Panc1 (cell line): ENCODE measurements around the gene AFDN. TPM values are rescaled to one million over a fixed set of nuclear protein-coding genes. Genes with fewer than 3 reads are reported as not detected.

Experiments used
- ATAC-seq: fragments of 200-7000 bp; cut with Tn5 transposase; 2 replicates; pipeline ENCODE4 v1.9.1; 2020; ENCODE audit warnings: mild to moderate bottlenecking, moderate library complexity
- BruUV-seq: library from RNA; stranded (reverse); fragments of 400-500 nt; replicated peaks from 2 replicates; lab custom pipeline; 2021; lab: Mats Ljungman, UMichigan
- CTCF ChIA-PET: fragments of 300-600 bp; sonication (Branson Sonifier 250); formaldehyde crosslinking; loops from one replicate; lab custom pipeline; 2022; ENCODE audit warnings: antibody characterized with exemption; lab: Charles Lee
- POLR2A ChIA-PET: fragments of 300-600 bp; sonication (Branson Sonifier 250); formaldehyde crosslinking; loops from one replicate; lab custom pipeline; 2022; ENCODE audit warnings: antibody characterized with exemption; lab: Charles Lee
- DNase-seq: peaks from one replicate; pipeline ENCODE4 v3.0.0-alpha.2; 2010; ENCODE audit warnings: low read depth, low spot score
- H3K27ac ChIP-seq: 2 replicates; pipeline ENCODE4 v1.5.1; 2011; ENCODE audit warnings: mild to moderate bottlenecking, low read length, inconsistent platforms
- H3K27me3 ChIP-seq: fragments of 200-500 bp; sonication (Bioruptor generic); 2 replicates; pipeline ENCODE4 v1.6.0; 2014; ENCODE audit warnings: low read length, inconsistent platforms; ENCODE audit not compliant: control insufficient read depth, insufficient read depth
- H3K36me3 ChIP-seq: fragments of 200-500 bp; sonication (Bioruptor generic); 2 replicates; pipeline ENCODE4 v1.5.1; 2014; ENCODE audit warnings: inconsistent platforms, mild to moderate bottlenecking, low read length, moderate library complexity; ENCODE audit not compliant: control insufficient read depth, insufficient read depth
- H3K4me1 ChIP-seq: 2 replicates; pipeline ENCODE4 v1.5.1; 2011; ENCODE audit warnings: inconsistent platforms, mild to moderate bottlenecking, low read length, moderate library complexity; ENCODE audit not compliant: control insufficient read depth, insufficient read depth
- H3K4me3 ChIP-seq, 2 experiments: 2 replicates each; pipeline ENCODE4 v1.5.1; 2011 to 2012; ENCODE audit warnings: low read depth in 2 of 2, low read length in 2 of 2, mild to moderate bottlenecking in 2 of 2, inconsistent platforms in 1 of 2, moderate library complexity in 1 of 2
- H3K9me3 ChIP-seq: fragments of 200-500 bp; sonication (Bioruptor generic); 2 replicates; pipeline ENCODE4 v1.5.1; 2014; ENCODE audit warnings: low read depth, mild to moderate bottlenecking, inconsistent platforms, low read length, moderate library complexity; ENCODE audit not compliant: control insufficient read depth, insufficient read depth
- POLR2AphosphoS5 ChIP-seq: IDR thresholded peaks from 2 replicates; pipeline ENCODE4 v1.6.1; 2012; ENCODE audit warnings: mild to moderate bottlenecking, low read depth, low read length, moderate library complexity
- REST ChIP-seq, 2 experiments: IDR thresholded peaks; 2 replicates each; pipeline ENCODE4 v1.6.1; 2011 to 2012; ENCODE audit warnings: low read depth in 2 of 2, control low read depth in 1 of 2, low read length in 1 of 2, mild to moderate bottlenecking in 1 of 2, moderate library complexity in 1 of 2; ENCODE audit not compliant: insufficient read depth in 1 of 2
- SIN3A ChIP-seq: IDR thresholded peaks from 2 replicates; pipeline ENCODE4 v1.6.1; 2012; ENCODE audit warnings: low read depth, mild to moderate bottlenecking, low read length, moderate library complexity, borderline replicate concordance; ENCODE audit not compliant: insufficient read depth
- TCF7L2 ChIP-seq: IDR thresholded peaks from 2 replicates; pipeline ENCODE4 v1.6.1; 2011; ENCODE audit warnings: mild to moderate bottlenecking, low read depth, low read length, inconsistent platforms
- in situ Hi-C: cut with HindIII; loops from 2 replicates; pipeline ENCODE4 v1.10.0; 2016; ENCODE audit warnings: low sequenced_read_pairs, low pct_unique_long_range_greater_than_20kb
- intact Hi-C: fragments of 100-400 bp; cut with micrococcal nuclease; formaldehyde crosslinking; loops from one replicate; pipeline ENCODE4 v1.10.0; 2022; ENCODE audit not compliant: unreplicated experiment
- total RNA-seq: library from RNA; stranded (reverse); gene quantifications from one replicate; pipeline ENCODE4 v1.2.1, GENCODE V29; 2021; ENCODE audit not compliant: unreplicated experiment
- TF ChIP-seq, protein P1 (sequence below): fragments of 450-650 bp; IDR thresholded peaks from 2 replicates; pipeline ENCODE4 v1.5.1; 2017; ENCODE audit warnings: mild to moderate bottlenecking

Gene AFDN
- total RNA-seq, 1 experiment from 2014 or later = 143 TPM

DNA sequence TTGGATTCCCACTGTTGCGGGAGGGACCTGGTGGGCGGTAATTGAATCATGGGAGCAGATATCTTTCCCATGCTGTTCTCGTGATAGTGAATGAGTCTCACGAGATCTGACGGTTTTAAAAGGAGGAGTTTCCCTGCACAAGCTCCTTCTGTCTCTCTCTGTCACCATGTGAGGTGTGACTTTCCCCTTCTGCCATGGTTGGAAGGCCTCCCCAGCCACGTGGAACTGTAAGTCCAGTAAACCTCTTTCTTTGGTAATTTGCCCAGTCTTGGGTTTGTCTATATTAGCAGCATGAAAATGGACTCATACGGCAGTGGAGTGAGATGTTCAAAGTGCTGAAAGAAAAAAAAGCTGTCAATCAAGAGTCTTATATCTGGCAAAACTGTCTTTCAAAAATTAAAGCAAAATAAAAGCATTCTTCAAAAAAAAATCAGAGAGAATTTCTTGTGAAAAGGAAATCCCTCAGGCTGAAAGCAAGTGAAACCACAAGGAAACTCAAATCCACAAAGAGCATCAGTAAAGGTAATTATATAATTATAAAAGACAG lies 155.3 kb downstream of the AFDN start:
- in situ Hi-C loops (no loop called here), intact Hi-C loops (no loop called here)
- no peaks in the 10 kb centered on the region for H3K4me1 ChIP-seq
- no peak overlapping the region for H3K27ac ChIP-seq
- H3K27me3 ChIP-seq = no peaks in the 10 kb centered on the region
- POLR2A ChIA-PET = no interaction called here
- H3K4me3 ChIP-seq = no peak overlapping the region
- TF ChIP-seq REST (IDR thresholded peaks at IDR 0.05; ENCODE audit: insufficient read depth in 1 of 2, low read depth in 2 of 2, low read length in 1 of 2) = no peak
- no peak for TF ChIP-seq SIN3A
- TF ChIP-seq POLR2AphosphoS5 = no peak
- TF ChIP-seq, protein P1, sequence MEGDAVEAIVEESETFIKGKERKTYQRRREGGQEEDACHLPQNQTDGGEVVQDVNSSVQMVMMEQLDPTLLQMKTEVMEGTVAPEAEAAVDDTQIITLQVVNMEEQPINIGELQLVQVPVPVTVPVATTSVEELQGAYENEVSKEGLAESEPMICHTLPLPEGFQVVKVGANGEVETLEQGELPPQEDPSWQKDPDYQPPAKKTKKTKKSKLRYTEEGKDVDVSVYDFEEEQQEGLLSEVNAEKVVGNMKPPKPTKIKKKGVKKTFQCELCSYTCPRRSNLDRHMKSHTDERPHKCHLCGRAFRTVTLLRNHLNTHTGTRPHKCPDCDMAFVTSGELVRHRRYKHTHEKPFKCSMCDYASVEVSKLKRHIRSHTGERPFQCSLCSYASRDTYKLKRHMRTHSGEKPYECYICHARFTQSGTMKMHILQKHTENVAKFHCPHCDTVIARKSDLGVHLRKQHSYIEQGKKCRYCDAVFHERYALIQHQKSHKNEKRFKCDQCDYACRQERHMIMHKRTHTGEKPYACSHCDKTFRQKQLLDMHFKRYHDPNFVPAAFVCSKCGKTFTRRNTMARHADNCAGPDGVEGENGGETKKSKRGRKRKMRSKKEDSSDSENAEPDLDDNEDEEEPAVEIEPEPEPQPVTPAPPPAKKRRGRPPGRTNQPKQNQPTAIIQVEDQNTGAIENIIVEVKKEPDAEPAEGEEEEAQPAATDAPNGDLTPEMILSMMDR = no peak
- no peak for TF ChIP-seq TCF7L2
- no TSS peak for BruUV-seq
- no peaks in the 10 kb centered on the region for H3K36me3 ChIP-seq
- CTCF ChIA-PET = no interaction called here
- H3K9me3 ChIP-seq = no peaks in the 10 kb centered on the region; the same call in 1 of the 2 replicates
- no peak for DNase-seq
- ATAC-seq = no peak

DNA sequence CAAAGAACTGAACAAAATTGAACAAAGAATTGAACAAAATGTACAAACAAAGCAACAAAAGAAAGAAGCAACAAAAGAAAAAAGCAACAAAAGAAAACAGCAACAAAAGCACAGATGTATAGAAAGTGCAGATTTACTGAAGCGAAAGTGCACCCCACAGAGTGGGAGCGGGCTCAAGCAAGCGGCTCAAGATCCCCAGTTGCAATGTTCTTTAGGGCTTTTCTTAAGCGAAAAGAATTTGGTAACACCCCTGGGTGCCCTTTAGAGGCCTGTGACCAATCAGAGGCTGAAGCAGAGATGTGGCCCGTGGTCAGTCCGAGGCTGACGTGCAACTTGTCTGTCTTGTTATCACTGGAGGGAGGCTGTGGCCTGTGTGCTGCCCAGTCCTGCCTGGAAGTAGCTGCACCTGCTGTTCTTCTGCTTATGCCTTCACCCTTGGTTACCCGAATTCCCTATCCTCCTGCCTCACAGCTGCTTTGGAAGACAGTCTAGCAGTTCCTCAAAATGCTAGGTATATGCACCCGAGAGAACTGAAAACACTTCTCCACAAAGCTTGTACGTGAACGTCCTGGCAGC lies 157.5 kb downstream of the AFDN start:
- no peak for TF ChIP-seq REST (IDR thresholded peaks at IDR 0.05; ENCODE audit: insufficient read depth in 1 of 2, low read depth in 2 of 2, low read length in 1 of 2)
- no peak for TF ChIP-seq TCF7L2
- no peak for TF ChIP-seq SIN3A
- TF ChIP-seq, protein P1 = no peak
- TF ChIP-seq POLR2AphosphoS5 = no peak
- no TSS peak for BruUV-seq
- intact Hi-C loops (no loop called here), in situ Hi-C loops (no loop called here)
- DNase-seq (no peak), ATAC-seq (no peak)
- Histone ChIP-seq H3K27me3 (no peaks in the 10 kb centered on the region), H3K9me3 (no peaks in the 10 kb centered on the region; the same call in 1 of the 2 replicates), H3K36me3 (no peaks in the 10 kb centered on the region), H3K27ac (no peak overlapping the region), H3K4me3 (no peak overlapping the region), H3K4me1 (no peaks in the 10 kb centered on the region)
- CTCF ChIA-PET = no interaction called here
- POLR2A ChIA-PET = no interaction called here
